Measurements from ENCODE around the gene DSTN.

DSTN gene

DNA sequence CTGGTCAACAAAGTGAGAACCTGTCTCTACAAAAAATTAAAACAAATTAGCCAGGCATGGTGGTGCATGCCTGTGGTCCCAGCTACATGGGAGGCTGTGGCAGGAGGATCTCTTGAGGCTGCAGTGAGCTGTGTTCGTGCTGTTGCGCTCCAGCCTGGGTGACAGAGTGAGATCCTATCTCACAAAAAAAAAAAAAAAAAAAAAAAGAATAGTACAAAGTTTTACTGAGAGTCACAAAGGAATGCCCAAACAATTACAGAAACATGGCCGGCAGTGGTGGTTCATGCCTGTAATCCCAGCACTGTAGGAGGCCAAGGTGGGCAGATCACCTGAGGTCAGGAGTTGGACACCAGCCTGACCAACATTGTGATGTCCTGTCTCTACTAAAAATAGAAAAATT is 14.8 kb upstream of the DSTN start:
- no peak for DNase-seq

GRCh38 chr20:17556837-17557674 is 12.8 kb upstream of the DSTN start:
- no peak for DNase-seq

DNA sequence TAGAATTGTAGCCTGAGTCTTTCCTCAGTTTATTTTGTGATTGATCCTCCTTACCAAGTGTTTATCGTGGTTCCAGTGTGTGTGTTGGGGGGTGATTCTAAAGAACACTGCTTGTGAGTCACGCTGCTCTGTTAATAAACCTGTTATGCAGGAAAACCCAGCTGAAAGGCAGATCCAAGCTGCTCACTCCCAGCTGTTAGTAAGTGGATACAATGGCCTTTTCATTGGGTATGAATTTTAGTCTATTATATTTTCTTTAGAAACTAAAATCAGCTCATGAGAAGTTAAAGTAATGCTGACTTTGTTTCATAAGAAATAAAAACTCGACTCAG is 12.2 kb upstream of the DSTN start:
- no peak for DNase-seq

- DNase-seq, result no peak
Observed at GRCh38 chr20:17558154-17558940, 11.5 kb upstream of the DSTN start.

GRCh38 chr20:17558941-17559304 is 11.0 kb upstream of the DSTN start:
- DNase-seq, result no peak

GRCh38 chr20:17559338-17559737 is 10.5 kb upstream of the DSTN start:
- no peak for DNase-seq

- no peak for DNase-seq
Observed at GRCh38 chr20:17560344-17561074, 9.4 kb upstream of the DSTN start.

GRCh38 chr20:17562804-17563305 is 7.0 kb upstream of the DSTN start:
- no peak for DNase-seq

DNA sequence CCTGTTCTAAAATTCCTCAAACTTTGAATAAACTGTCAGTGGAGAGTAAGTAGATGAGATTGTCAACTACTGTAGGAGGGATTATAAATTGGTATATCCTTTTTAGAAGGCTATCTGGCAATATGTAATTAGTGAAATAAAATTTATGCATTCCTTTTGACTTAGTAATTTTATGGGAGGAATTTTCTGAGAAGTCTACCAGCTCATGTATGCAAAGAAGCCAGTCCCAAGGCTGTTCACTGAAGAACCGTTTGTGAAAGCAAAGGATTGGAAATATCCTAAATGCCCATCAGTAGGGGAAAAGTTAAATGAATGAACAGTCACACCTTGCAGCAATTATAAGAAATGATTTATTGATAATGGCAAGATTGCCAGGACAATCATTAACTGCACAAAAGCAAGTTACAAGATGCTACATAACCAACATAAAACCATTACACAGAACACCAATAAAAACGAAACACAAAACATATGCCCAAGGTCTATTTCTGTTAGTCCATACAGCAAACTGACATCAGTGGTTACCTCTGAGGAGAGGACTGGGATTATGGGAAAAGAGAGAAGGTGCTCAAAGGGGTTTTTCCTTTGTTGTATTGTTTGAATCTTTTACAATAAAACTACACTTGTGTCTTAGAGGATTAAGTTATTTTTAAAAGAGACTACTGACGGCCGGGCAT is 4.6 kb upstream of the DSTN start:
- DNase-seq, result no peak

GRCh38 chr20:17566345-17566744 is 3.5 kb upstream of the DSTN start:
- DNase-seq, result no peak

GRCh38 chr20:17568045-17568788 is 1.7 kb upstream of the DSTN start:
- no peak for DNase-seq

GRCh38 chr20:17568972-17569521 is 828 bp upstream of the DSTN start:
- DNase-seq, result peak; percentile 13

GRCh38 chr20:17570347-17571152 is 675 bp downstream of the DSTN start:
- peak; percentile 25 for DNase-seq

DNA sequence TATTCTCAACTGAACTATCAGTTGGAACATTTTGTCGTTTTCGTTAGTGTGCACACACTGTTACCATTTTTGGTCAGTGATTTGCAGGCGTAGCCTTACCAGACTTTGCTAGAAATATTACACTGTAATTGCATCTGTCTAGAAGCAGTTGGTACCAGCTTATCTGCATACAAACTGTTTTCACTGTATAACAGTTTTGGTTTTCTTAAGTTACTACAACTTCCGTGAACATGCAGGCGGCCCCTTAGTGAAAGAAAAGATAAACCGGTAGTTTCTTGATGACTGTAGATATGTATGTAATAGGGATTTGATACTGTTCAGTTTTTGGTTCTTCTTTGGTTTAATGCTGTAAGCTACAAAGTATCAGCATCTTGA is 1.3 kb downstream of the DSTN start:
- DNase-seq, result no peak

- DNase-seq, result no peak
Observed at GRCh38 chr20:17572034-17572638, 2.3 kb downstream of the DSTN start.

DNA sequence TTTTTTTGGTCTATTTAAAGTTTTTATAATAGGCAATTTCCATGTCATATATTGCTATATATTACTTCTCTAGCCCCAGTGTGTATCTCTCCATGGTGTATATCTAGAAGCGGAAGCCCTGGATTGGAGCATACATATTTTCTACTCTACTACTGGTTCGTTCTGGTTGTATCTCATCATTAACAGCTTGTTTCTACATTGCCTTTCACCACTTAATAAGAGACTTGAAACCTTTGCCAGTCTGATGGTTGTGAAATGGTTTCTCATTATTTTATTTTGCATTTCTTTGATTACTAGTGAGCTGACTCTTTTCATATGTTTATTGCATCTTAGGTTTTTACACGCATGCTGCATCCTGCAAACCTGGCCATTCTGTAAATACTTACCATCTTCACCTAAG is 3.6 kb downstream of the DSTN start:
- DNase-seq, result no peak

DNA sequence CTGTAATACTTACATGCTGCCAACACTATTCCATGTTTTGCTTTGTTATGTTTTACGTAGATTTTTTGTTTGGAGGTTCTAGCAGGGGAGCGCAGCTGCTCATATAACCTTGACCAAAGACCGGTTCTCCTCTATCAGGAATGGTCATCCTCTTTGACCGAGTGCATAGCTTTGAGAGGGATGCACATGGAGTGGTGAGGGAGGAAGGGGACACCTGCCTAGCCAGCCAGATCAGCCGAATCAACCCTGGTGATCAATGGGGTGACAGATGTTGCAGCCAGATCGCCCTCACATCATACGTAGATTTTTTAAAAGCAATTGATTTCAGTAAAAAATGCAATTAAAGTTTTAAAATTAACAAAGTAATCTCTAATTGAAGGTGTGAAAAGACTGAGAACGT is 6.3 kb downstream of the DSTN start:
- DNase-seq, result no peak

GRCh38 chr20:17579369-17580039 is 9.6 kb downstream of the DSTN start:
- DNase-seq, result no peak

- DNase-seq, result no peak
Observed at GRCh38 chr20:17580895-17581294, 11.0 kb downstream of the DSTN start.

DNA sequence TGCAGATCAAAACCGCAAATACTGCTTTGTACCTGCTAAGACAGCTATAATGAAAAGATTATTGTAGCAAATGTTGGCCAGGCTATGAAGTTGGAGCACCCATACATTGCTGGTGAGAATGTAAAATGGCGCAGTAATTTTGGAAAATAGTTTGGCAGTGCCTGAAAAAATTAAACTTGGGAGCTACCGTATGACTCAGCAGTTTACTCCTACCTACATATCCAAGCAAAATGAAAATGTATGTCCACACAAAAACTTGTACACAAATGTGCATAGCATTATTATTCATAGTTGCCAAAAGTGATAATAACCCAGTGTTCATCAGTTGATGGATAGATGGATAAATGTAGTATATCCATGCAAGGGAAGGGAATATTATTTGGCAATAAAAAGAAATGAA is 13.3 kb downstream of the DSTN start:
- DNase-seq, result no peak
